GM19238 (cell line): ENCODE data around the gene SLC27A5.
"Not testable (repeated sequence)": the region's sequence is repeated elsewhere in the genome, so short reads cannot be mapped to it uniquely, and the experiment has no call there.

Source experiments
- DNase-seq: peaks from one replicate; pipeline ENCODE4 v3.0.0; 2011; ENCODE audit warnings: low spot score; ENCODE audit not compliant: insufficient read length

Gene SLC27A5

DNA sequence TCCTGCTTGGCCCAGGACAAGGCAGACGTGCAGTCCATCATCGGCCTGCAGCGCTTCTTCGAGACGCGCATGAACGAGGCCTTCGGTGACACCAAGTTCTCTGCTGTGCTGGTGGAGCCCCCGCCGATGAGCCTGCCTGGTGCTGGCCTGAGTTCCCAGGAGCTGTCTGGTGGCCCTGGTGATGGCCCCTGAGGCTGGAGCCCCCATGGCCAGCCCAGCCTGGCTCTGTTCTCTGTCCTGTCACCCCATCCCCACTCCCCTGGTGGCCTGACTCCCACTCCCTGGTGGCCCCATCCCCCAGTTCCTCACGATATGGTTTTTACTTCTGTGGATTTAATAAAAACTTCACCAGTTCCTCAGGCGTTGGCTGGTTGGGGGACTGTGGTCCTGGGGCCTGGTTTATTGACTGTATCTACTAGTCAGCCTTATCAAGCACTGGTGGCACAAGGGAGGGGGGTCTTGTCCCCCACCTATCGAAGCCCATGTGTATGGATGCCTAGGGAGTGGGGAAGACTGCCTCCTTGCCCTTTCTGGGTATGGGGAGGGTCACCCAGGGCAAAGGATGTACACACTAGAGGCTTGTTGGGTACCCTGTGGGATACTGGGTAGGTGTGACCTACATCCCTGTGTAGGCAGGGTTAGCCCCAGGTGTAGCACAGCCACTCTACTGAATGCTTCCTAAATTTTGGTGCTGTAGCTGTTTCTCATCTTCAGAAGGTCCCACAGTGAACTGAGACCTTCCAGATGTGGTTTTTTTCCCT lies 38.8 kb upstream of the SLC27A5 start:
- DNase-seq: no peak

DNA sequence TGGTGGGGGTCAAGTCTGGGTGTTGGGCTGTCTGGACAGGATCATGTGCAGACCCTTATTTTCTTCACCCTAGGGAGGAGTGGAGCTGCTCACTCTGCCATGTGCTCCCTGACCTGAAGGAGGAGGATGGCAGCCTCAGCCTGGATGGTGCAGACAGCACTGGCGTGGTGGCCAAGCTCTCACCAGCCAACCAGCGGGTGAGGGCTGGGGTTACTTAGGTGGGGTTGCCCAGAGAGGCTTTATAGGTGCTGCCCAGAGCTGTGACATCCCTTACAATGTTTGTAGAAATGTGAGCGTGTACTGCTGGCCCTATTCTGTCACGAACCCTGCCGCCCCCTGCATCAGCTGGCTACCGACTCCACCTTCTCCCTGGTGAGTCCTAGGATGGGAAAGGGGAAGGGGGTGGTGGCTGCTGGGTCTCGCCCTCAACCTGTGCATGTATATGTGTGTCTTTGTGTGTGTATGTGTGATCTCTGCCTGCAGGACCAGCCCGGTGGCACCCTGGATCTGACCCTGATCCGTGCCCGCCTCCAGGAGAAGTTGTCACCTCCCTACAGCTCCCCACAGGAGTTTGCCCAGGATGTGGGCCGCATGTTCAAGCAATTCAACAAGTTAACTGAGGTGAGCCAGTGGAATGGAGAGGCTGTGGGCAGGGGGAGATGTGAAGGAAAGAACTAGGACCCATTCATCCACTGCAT lies 38.0 kb upstream of the SLC27A5 start:
- DNase-seq: no peak

DNA sequence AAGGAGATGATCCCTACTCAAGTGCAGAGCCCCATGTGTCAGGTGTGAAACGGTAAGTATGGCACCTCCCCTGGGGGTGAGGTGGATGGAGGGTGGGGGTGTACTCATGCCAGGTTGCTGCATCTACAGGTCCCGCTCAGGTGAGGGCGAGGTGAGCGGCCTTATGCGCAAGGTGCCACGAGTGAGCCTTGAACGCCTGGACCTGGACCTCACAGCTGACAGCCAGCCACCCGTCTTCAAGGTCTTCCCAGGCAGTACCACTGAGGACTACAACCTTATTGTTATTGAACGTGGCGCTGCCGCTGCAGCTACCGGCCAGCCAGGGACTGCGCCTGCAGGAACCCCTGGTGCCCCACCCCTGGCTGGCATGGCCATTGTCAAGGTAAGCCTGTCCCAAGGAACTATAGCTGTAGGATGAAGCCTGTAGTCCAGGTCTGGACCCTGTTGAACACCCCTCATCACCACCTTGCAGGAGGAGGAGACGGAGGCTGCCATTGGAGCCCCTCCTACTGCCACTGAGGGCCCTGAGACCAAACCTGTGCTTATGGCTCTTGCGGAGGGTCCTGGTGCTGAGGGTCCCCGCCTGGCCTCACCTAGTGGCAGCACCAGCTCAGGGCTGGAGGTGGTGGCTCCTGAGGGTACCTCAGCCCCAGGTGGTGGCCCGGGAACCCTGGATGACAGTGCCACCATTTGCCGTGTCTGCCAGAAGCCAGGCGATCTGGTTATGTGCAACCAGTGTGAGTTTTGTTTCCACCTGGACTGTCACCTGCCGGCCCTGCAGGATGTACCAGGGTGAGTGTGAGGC lies 37.3 kb upstream of the SLC27A5 start:
- DNase-seq: no peak

- DNase-seq: no peak
Observed at GRCh38 chr19:58547323-58548312, 35.8 kb upstream of the SLC27A5 start.

- DNase-seq: no peak
Observed at GRCh38 chr19:58546019-58546530, 34.3 kb upstream of the SLC27A5 start.

DNA sequence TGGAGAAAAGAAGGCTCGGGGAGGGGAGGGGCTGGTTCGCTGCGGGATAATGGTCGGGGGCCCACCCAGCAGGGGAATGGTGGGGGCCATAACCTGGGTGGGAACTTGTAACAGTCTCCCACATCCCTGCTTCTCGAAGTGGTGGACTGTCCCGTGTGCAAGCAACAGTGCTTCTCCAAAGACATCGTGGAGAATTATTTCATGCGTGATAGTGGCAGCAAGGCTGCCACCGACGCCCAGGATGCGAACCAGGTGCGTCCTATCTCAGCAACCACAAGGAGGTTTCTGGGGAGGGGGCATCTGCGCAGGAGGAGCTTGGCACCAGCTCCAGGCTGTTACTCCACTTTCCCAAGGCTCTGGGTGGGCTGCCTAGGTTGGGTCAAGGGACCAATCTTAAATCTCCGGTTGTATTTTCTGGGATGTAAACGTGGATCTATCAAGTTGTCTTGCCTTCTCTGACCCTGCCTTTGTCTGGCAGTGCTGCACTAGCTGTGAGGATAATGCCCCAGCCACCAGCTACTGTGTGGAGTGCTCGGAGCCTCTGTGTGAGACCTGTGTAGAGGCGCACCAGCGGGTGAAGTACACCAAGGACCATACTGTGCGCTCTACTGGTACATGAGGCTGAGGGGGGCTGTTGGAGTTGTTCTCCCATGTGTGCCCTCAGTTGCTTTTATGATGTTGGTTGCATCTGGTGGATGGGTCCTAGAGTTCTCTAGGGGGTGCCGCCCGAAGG lies 33.7 kb upstream of the SLC27A5 start:
- DNase-seq: no peak

GRCh38 chr19:58544591-58545285 lies 32.9 kb upstream of the SLC27A5 start:
- peak; percentile 93 for DNase-seq

DNA sequence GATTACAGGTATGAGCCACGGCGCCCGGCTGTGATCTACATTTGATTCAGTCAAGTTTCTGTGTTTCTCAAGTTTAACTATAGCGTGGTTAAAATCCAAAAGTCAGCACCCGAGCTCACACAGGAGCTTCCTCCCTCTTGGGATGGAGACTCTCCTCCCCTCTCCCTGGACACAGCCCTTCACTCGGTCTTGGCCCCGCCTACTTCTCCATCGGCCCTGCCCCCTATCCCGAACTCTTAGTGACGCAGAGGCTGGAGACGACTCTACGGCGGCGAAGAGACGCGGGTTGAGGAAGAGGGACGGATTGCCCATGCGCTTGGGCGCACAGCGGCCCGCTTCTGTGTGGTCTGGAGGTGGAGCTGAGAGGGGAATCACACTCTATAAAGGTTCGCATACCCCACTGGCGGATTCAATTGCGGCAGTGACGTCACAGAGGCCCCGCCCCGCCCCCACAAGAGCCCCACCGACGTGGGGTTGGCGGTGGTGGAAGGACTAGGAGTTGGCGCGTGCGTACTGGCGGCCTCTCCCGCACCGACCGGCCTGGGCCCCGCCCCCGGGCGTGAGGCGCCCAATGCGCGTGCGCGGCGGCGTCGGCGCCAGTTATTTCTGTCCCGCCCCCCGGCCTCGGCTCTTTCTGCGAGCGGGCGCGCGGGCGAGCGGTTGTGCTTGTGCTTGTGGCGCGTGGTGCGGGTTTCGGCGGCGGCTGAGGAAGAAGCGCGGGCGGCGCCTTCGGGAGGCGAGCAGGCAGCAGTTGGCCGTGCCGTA lies 32.2 kb upstream of the SLC27A5 start, which contains the start of gene TRIM28:
TSS of gene TRIM28 (plus strand) at position 239 of the 765 bp plus-strand sequence. CDS start 694 bp downstream, outside the sequence.
- DNase-seq: peak; percentile 99

DNA sequence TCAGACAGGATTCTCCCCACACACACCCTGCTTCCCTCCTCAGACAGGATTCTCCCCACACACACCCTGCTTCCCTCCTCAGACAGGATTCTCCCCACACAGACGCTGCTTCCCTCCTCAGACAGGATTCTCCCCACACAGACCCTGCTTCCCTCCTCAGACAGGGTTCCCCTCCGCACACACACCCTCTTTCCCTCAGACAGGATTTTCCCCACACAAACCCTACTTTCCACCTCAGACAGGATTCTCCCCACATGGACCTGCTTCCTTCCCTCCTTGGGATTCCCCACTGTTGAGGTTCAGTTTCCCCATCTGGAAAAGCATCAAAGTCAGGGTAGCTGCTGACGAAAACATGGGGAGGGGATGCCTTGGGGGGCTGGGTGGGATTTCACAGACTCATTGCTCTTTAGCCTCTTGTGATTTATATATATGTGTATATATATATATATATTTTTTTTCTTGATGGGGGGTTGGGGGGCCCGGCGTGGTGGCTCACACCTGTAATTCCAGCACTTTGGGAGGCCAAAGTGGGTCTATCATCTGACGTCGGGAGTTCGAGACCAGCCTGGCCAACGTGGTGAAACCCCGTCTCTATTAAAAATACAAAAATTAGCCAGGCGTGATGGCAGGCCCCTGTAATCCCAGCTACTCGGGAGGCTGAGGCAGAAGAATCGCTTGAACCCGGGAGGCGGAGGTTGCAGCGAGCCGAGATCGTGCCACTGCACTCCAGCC lies 31.0 kb upstream of the SLC27A5 start:
- not testable (repeated sequence) for DNase-seq

- DNase-seq: not testable (repeated sequence)
Observed at GRCh38 chr19:58539169-58539559, 27.4 kb upstream of the SLC27A5 start.

GRCh38 chr19:58538257-58539168 lies 26.7 kb upstream of the SLC27A5 start:
- no peak for DNase-seq

DNA sequence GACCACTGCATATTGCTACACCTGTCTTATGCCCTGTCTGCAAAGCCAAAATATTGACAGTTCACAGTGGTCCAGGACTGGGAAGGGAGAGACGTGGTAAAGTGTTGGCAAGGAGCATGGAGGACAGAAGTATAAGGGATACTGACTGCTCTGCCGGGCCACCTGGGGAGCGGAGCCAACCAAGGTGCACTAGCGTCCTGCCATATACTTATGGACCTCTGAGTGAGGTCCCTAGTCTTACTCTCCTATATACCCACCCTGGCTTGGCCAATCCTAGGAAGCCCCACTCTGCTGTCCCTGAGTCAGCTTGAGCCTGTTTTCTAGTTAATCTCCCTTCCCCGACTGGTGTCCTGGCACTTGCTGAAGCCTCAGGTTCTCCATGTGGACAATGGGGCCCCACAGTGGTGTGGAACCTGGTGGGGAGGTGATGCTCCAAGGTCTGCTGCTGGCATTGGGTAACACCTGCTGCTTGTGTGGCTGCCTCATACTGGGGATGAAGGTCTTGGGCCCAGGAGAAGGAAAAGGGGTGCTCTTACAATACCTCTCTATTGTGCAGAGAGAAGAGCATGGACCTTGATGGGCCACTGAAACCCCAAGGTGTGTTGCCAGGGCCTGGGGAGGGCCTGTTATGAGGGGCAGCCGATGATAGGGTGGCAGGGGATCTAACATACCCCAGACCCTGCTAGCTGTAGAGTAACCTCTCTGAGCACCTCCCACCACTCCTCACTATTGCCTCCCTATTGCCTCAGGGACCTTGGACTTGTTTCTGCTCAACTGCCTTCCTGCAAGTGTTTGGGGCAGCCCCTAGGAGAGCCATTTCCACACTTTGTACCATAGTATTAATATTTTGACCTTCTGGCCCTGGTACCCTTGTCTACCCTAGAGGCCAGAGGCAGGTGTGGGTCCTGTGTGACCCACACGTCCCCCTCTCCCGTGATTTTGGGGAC lies 25.3 kb upstream of the SLC27A5 start:
- no peak for DNase-seq

DNA sequence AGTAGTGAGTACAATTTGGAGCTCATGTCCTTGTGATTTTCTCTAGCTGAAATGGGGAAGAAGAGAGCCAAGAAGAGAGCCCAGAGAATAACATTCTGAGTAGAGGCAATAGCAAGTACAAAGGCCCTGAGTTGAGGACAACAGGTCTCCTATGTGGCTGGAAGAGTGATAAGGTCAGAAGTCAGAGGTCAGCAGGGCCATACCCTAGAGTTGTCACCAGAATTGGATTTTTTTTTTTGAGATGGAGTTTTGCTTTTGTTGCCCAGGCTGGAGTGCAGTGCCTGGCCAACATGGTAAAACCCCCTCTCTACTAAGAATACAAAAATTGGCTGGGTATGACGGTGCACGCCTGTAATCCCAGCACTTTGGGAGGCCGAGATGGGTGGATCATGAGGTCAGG lies 24.1 kb upstream of the SLC27A5 start:
- DNase-seq: no peak

GRCh38 chr19:58531034-58531840 lies 19.4 kb upstream of the SLC27A5 start:
- DNase-seq: no peak

GRCh38 chr19:58529405-58529804 lies 17.6 kb upstream of the SLC27A5 start:
- DNase-seq: no peak
